HG02798 (cell line): ENCODE results near the gene WT1.

ENCODE experiments used
- ATAC-seq: cut with Tn5 transposase; IDR thresholded peaks from one replicate; pipeline ENCODE4 v1.9.1; 2021; ENCODE audit warnings: mild to moderate bottlenecking; ENCODE audit not compliant: unreplicated experiment, poor library complexity

Gene WT1

GRCh38 chr11:32341620-32342613, 93.4 kb downstream of the WT1 start:
- ATAC-seq, result no peak

GRCh38 chr11:32340181-32340580, 95.2 kb downstream of the WT1 start:
- no peak for ATAC-seq
